Activated CD8-positive, alpha-beta T cell treated with anti-CD3 and anti-CD28 coated beads for 36 hours (primary cell): ENCODE data around the gene ATP2C2. TPM values are rescaled to one million over a fixed set of nuclear protein-coding genes. Genes with fewer than 3 reads are reported as not detected.

Experiments
- ATAC-seq: fragments of 200-7000 bp; cut with Tn5 transposase; one replicate; pipeline ENCODE4 v1.10.0; 2021; ENCODE audit warnings: mild to moderate bottlenecking, moderate library complexity
- CTCF ChIA-PET: fragments of 350-600 bp; sonication (Branson Sonifier 250); formaldehyde crosslinking; loops from one replicate; lab custom pipeline; 2021; ENCODE audit warnings: antibody characterized with exemption; lab: Charles Lee
- POLR2A ChIA-PET: fragments of 350-600 bp; sonication (Branson Sonifier 250); formaldehyde crosslinking; loops from one replicate; lab custom pipeline; 2021; ENCODE audit warnings: antibody characterized with exemption; lab: Charles Lee
- DNase-seq: peaks from one replicate; pipeline ENCODE4 v3.0.0-alpha.2; 2020
- H3K27ac Mint-ChIP-seq: one replicate; pipeline ENCODE4 v1.8.0; 2021; ENCODE audit warnings: mild to moderate bottlenecking, mixed read lengths
- H3K27me3 Mint-ChIP-seq: one replicate; pipeline ENCODE4 v1.8.0; 2021; ENCODE audit warnings: mixed read lengths
- H3K36me3 Mint-ChIP-seq: one replicate; pipeline ENCODE4 v1.8.0; 2021; ENCODE audit warnings: low read depth, mixed read lengths
- H3K4me1 Mint-ChIP-seq: one replicate; pipeline ENCODE4 v1.8.0; 2021; ENCODE audit warnings: low read depth, mixed read lengths
- H3K4me3 Mint-ChIP-seq: one replicate; pipeline ENCODE4 v1.8.0; 2021; ENCODE audit warnings: mild to moderate bottlenecking, moderate library complexity, mixed read lengths
- H3K9me3 Mint-ChIP-seq: one replicate; pipeline ENCODE4 v1.8.0; 2021; ENCODE audit warnings: mixed read lengths
- intact Hi-C: fragments of 100-400 bp; cut with micrococcal nuclease; formaldehyde crosslinking; loops from one replicate; pipeline ENCODE4 v1.10.0; 2022
- total RNA-seq, 2 experiments: library from RNA; stranded (reverse); gene quantifications; one replicate each; pipeline ENCODE4 v1.2.3, GENCODE V29; 2021
- TF ChIP-seq, protein P1 (sequence below): fragments of 200-600 bp; IDR thresholded peaks from one replicate; pipeline ENCODE4 v1.8.0; 2022; ENCODE audit warnings: antibody characterized with exemption, mild to moderate bottlenecking

The ATP2C2 gene
- total RNA-seq, 2 experiments from 2014 or later, result not detected

DNA sequence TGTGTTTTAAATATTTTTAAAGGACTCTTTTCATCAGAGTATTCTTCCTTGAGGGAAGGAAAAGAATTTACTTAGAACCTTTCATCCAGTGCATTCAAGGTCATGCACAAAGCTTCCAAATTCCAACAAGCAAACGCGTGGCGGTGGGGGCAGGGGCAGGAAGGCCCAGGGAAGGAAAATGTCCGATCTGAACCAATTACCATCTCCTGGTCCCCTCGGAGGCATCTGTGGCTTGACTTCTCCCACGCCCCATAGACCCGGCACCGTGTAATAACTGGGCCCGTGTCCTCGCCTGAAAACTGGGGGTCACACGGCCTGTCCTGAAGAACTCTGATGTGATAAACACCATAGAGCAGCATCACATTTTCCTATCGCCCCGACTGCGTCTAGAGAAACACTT is 117.8 kb downstream of the ATP2C2 start:
- Mint-ChIP-seq H3K27ac (no peak overlapping the region), H3K9me3 (no peaks in the 10 kb centered on the region), H3K36me3 (peaks cover 8% of the 10 kb centered on the region), H3K4me3 (no peak overlapping the region), H3K27me3 (no peaks in the 10 kb centered on the region), H3K4me1 (no peaks in the 10 kb centered on the region)
- ATAC-seq, result no peak
- POLR2A ChIA-PET, result no interaction called here
- CTCF ChIA-PET, result interaction anchor here (0.6 to 1.9 kb wide), 2 partner anchors 9 to 209 kb away, joined by 5 to 7 read pairs; no protein-coding TSS in a partner anchor
- DNase-seq, result no peak
- TF ChIP-seq, protein P1, sequence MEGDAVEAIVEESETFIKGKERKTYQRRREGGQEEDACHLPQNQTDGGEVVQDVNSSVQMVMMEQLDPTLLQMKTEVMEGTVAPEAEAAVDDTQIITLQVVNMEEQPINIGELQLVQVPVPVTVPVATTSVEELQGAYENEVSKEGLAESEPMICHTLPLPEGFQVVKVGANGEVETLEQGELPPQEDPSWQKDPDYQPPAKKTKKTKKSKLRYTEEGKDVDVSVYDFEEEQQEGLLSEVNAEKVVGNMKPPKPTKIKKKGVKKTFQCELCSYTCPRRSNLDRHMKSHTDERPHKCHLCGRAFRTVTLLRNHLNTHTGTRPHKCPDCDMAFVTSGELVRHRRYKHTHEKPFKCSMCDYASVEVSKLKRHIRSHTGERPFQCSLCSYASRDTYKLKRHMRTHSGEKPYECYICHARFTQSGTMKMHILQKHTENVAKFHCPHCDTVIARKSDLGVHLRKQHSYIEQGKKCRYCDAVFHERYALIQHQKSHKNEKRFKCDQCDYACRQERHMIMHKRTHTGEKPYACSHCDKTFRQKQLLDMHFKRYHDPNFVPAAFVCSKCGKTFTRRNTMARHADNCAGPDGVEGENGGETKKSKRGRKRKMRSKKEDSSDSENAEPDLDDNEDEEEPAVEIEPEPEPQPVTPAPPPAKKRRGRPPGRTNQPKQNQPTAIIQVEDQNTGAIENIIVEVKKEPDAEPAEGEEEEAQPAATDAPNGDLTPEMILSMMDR, result no peak
- intact Hi-C loops, result loop anchor here (10.0 kb wide), 1 partner anchor 201 kb away; no protein-coding TSS in a partner anchor

DNA sequence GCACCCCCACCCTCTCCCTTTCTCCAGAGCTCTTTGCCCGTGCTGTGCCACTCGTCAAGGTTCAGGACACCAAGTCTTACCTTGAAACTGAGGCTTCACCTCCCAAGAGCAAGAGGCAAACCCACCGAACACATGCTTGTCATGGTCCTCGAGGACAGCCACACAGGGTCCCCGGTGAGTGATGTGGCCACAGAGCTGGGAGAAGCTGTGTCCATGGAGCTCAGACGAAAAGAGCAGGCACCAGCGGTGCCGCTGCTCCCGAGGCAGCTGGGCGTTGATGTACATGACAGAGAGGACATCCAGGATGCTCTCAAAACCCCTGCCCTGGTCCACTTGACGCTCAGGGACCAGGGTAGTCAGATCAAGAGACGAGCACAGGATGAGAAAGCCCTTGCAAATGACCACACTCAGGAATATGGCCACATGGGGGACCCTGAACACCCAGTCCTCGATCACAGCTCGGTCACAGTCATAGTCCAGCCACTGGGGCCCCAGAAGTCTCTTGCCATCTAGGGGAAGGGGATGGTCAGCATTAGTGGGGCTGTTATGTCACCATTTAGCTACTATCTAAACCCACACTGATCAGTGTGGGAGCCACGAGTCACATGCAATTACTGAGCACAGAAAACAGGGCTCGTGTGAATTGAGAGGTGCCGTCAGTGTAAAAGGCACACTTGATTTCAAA is 118.4 kb downstream of the ATP2C2 start:
- no peak for ATAC-seq
- ChIA-PET POLR2A (no interaction called here), CTCF (interaction anchor here (0.6 to 1.9 kb wide), 2 partner anchors 9 to 209 kb away, joined by 5 to 7 read pairs; no protein-coding TSS in a partner anchor)
- H3K4me1 Mint-ChIP-seq, result no peaks in the 10 kb centered on the region
- H3K36me3 Mint-ChIP-seq, result peaks cover 8% of the 10 kb centered on the region
- no peak overlapping the region for H3K27ac Mint-ChIP-seq
- no peaks in the 10 kb centered on the region for H3K9me3 Mint-ChIP-seq
- TF ChIP-seq, protein P1, result no peak
- no peaks in the 10 kb centered on the region for H3K27me3 Mint-ChIP-seq
- no peak overlapping the region for H3K4me3 Mint-ChIP-seq
- no peak for DNase-seq
- intact Hi-C loops, result loop anchor here (10.0 kb wide), 1 partner anchor 202 kb away; no protein-coding TSS in a partner anchor

DNA sequence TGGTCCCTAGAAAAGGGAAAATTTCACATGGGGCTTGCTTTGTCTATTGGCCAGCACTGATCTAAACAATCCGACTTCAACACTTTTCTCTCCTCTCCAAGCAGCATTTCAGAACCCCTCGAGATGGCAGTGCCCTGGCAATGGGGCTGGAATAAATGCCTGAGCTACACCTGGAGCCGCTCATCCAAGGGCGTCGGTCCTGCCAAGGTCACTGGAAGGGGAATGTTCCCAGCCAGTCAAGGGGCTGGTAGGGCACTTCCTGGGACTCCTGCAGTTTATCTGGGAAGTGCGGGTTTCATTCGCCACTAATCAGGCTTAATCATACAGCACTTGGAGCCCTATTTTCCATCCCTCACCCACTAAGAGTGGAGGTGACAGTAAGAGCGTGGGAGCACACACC is 119.0 kb downstream of the ATP2C2 start:
- H3K36me3 Mint-ChIP-seq, result peaks cover 11% of the 10 kb centered on the region
- intact Hi-C loops, result loop anchor here (10.0 kb wide), 1 partner anchor 203 kb away; no protein-coding TSS in a partner anchor
- POLR2A ChIA-PET, result no interaction called here

DNA sequence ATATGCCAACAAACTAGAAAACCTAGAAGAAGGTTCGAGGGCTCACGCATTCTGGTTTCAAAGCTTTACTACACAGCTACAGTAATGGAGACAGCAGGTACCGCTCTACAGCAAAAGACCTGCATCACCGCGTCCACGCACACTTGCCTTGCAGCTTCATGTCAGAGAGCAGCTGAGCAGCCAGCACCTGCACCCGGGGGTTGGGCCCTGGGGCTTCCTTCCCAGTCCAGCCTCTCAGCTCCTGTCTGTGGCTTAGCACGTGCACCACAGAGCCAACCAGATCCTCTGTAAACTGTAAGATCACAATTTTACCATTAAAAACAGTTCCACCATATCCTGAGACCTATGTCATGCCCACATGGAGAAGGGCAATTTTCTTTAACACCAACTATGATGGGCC is 120.8 kb downstream of the ATP2C2 start:
- DNase-seq (no peak), ATAC-seq (no peak)
- ChIA-PET POLR2A (no interaction called here), CTCF (interaction anchor here (0.9 to 1.5 kb wide), 3 partner anchors 10 to 533 kb away, joined by 3 to 4 read pairs (median 3); no protein-coding TSS in a partner anchor)
- peaks cover 5% of the 10 kb centered on the region for H3K9me3 Mint-ChIP-seq
- no peaks in the 10 kb centered on the region for H3K4me1 Mint-ChIP-seq
- TF ChIP-seq, protein P1, result no peak
- intact Hi-C loops, result loop anchor here (10.0 kb wide), 1 partner anchor 204 kb away; no protein-coding TSS in a partner anchor
- H3K4me3 Mint-ChIP-seq, result no peak overlapping the region
- no peak overlapping the region for H3K27ac Mint-ChIP-seq
- H3K36me3 Mint-ChIP-seq, result peaks cover 23% of the 10 kb centered on the region
- H3K27me3 Mint-ChIP-seq, result no peaks in the 10 kb centered on the region

More for the DNA sequence above, 119.0 kb downstream of the ATP2C2 start:
- H3K4me3 Mint-ChIP-seq, result no peak overlapping the region
- no peaks in the 10 kb centered on the region for H3K4me1 Mint-ChIP-seq
- no peaks in the 10 kb centered on the region for H3K27me3 Mint-ChIP-seq
- H3K27ac Mint-ChIP-seq, result no peak overlapping the region
- ATAC-seq, result no peak
- TF ChIP-seq, protein P1, result no peak
- no peak for DNase-seq
- no peaks in the 10 kb centered on the region for H3K9me3 Mint-ChIP-seq
- CTCF ChIA-PET, result interaction anchor here (1.9 kb wide), 1 partner anchor 210 kb away, joined by 7 read pairs; no protein-coding TSS in a partner anchor

DNA sequence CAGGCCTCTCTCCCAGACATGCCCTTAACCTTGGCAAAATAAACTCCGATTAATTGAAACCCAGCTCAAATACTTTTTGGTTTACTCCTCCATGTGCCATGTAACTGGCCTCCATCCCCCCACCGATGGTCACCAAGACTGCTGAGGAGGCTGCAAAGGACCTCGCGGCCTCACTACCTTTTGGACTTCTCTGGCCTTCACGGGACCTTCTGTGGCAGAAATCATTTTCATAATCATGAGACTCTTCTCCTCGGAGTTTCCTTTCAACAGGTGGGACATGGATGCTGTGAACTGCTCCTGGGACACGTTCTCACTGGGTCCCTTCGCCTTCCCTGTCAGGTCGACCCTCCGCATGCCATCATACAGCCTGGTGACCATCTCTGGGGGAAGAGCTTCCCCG is 127.2 kb downstream of the ATP2C2 start:
- TF ChIP-seq, protein P1, result no peak
- Mint-ChIP-seq H3K27ac (no peak overlapping the region), H3K4me3 (no peak overlapping the region), H3K27me3 (no peaks in the 10 kb centered on the region), H3K9me3 (peaks cover 8% of the 10 kb centered on the region), H3K4me1 (no peaks in the 10 kb centered on the region), H3K36me3 (peaks cover 46% of the 10 kb centered on the region)
- CTCF ChIA-PET, result interaction anchor here (1.0 to 3.6 kb wide), 3 partner anchors 11 to 251 kb away, joined by 4 to 17 read pairs (median 5); no protein-coding TSS in a partner anchor
- DNase-seq, result no peak
- POLR2A ChIA-PET, result no interaction called here
- no peak for ATAC-seq
- intact Hi-C loops, result no loop called here
